GM12872 (cell line): Measurements from ENCODE around the gene MRPL36.

Experiments used
- TF ChIP-seq, protein P1 (sequence below): IDR thresholded peaks from 3 replicates; pipeline ENCODE4 v1.5.1; 2011; ENCODE audit warnings: low read depth, mild to moderate bottlenecking, low read length, moderate library complexity; ENCODE audit not compliant: insufficient read depth

The MRPL36 gene

DNA sequence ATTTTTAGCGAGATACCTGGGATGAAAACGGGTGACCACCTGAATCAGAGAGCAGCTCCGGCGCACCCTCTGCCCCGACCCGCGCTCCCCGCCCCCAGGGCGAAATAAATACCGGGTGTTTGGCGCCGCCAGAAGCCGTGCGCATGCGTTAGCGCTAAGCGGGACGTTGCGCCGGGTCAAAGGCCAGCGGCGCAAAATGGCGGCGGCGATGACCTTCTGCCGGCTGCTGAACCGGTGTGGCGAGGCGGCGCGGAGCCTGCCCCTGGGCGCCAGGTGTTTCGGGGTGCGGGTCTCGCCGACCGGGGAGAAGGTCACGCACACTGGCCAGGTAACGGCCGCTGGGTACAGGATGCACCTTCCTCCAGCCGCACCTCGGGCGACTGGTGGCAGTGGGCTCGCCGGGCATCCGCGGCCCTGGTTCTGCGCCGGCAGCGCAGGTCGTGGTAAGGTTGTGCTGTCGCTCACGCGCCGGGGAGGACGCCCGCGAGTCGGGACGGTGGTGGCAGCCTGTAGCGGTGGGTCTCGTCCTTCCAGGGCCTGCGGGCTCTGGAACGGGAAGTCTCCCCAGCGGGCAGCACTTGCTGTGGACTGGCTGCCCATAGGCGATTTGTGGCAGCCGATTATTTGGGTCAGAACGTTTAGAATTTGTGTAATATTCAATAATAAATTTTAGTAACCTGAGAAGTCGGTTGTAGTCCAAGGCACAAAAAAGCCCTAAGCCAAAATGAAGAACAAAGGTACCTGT, 1.8 kb upstream of the MRPL36 start, which contains the start of gene NDUFS6:
Gene NDUFS6, plus strand, starts transcription at position 186 of the 745 bp plus-strand sequence. Its CDS starts 11 bp downstream, at position 197.
- TF ChIP-seq, protein P1, sequence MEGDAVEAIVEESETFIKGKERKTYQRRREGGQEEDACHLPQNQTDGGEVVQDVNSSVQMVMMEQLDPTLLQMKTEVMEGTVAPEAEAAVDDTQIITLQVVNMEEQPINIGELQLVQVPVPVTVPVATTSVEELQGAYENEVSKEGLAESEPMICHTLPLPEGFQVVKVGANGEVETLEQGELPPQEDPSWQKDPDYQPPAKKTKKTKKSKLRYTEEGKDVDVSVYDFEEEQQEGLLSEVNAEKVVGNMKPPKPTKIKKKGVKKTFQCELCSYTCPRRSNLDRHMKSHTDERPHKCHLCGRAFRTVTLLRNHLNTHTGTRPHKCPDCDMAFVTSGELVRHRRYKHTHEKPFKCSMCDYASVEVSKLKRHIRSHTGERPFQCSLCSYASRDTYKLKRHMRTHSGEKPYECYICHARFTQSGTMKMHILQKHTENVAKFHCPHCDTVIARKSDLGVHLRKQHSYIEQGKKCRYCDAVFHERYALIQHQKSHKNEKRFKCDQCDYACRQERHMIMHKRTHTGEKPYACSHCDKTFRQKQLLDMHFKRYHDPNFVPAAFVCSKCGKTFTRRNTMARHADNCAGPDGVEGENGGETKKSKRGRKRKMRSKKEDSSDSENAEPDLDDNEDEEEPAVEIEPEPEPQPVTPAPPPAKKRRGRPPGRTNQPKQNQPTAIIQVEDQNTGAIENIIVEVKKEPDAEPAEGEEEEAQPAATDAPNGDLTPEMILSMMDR = no peak

DNA sequence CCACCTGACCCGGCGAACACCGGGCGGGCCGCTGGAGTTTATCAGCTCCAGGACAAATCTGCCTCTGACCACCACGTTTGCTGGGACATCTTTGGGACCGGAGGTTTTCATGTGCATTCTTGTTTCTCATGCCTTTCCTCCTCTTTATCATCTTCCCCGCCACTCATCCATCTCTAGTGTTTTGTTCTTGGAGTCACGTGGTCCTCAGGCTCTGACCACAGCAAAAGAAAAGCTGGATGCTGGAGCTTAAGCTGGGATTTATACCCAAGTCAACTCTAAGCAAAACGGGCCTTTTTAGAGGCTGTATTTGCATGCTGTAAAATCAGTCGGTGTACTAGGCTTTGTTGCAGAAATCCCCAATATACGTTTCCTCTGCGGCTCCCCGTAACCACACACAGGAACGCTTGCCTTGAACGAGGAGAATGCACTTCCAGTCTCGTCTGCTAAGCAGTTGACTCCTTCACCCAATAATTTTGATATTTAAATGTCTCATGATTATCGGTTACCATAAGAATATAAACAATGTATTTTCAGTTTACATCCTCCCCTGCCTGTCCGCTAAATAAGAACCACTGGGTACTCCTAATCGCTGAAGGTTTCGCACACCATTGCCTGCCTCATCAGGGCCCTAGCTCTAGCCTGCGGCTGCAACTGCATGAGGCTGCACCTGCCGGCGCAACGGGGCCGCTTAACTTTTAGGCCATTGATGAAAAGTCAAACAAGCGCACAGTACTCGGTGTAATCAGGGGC, 1.0 kb upstream of the MRPL36 start:
- TF ChIP-seq, protein P1 = no peak

DNA sequence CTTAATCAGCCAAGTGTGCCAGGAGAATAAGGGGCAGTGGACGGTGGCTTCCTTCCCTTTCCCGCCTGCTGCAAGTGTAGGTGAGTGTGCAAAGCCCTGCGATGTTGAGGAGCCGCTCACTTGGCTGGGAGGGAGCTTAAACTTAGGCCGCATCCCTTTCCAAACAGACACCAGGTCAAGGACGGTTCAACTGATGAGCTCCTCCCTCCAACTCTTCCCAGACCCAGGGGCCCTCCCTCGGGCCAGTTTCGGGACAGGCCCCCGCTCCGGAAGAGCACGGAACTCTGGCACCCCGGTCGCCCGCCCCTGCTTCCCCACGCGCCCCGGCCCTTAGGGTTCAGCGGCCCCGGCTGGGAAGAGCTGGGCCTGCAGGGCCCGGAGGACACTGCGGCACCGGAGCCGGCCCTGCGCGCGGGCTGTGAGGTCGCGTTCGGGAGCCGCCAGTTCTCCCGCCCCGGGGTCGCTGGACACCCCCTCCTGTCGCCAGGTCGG, 481 bp downstream of the MRPL36 start:
- TF ChIP-seq, protein P1 = no peak

DNA sequence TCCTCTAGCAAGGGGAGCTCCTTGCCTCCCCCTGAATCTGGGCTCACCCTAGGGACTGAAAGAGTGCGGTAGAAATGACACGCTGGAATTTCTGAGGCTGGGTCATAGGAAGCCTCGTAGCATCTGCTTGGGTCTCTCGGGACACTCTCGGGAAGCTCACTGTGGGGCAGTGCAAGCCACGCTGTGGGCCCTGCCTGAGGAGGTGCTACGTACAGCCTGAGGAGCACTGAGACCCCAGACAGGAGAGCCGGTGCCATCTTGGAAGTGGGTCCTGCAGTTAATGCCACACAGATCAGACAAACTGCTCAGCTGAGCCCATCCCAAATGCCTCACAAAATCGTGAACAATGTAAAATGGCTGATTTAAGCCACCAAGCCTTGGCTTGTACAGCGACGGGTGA, 1.8 kb downstream of the MRPL36 start:
- TF ChIP-seq, protein P1 = no peak

DNA sequence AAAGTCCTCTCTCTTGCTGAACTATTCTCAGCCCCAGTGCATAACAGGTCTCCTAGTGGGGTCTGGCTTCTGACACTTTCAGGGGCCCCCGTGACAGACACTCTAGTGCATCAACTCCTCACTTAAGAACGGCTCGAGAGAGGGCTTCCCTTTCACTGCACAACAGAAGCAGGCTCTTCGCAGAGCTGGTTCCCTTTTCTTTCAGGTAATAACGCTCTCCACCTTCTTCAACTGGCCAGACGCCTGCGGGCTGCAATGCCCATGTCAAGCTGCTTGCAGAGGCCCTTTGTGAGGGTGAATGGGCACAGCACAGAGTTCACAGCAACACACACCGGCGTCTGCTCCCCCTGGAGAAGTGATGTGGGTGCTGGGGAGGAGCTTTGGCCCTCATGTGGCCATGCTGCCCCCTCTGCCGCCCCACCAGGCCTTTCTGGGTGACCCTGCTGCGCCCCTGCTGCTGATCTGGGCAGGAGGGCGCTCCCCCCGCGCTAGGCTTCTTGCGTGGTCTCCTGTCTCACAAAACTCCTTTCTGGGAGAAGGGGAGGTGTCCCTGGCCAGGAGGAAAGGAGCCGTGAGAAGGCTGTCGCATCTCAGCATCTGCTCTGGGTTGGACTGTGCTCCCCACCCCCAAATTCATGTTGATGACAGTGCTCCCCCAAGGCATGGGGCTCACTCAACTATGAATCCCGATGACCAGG, 2.4 kb downstream of the MRPL36 start:
- TF ChIP-seq, protein P1 = no peak

DNA sequence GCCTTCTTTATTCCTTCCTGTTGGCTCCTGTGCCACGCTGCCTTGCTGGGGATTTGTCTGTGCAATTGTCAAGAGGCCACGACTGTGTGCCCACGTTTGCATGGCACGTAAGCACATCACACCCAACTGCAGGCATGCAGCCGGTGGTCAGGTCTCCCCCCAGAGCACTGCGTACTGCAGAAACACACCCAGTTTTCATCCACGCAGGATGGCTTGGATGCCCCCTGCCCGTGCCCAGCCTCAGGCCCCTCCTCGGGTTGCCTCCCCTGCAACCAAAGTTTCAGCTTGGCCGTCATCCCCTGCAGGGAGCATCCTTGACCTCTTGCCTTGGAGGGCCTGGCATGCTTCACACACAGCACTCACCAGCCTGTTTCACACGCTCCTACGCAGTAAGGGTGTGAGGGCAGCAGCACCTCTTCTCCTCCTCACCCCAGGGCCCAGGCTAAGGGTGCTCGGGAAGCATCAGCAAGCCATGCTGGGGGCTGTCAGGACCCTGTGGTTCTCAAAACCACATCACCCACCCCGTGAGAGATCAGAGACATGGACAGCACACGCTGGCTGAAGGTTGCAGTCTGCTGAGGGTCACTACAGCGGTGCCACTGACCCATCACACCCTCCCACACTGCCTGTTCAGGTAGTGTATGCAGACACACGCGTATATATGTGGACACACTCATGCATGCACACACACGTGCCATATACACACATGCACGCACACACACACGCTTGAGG, 3.1 kb downstream of the MRPL36 start:
- TF ChIP-seq, protein P1 = no peak

DNA sequence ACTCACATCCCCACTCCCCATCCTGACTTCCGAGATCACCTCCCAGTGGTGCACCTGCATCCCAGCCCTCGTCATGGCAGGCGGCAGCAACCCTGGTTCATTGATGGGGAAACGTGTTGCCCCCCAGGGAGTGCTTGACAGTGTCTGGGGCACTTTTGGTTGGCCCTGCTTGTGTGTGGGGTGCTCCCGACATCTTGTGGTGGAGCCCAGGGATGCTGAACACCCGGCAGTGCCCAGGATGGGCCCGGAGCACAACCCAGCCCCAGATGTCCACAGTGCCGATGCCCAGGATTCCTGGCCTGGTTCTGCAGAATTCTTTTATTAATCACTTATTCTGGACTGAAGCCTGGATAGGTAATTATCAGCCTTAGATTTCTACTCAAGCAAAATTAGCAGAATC, 3.7 kb downstream of the MRPL36 start:
- TF ChIP-seq, protein P1 = no peak
